HG02884 (cell line): ENCODE data around the gene SLC38A5.
"Not testable (repeated sequence)": the region's sequence is repeated elsewhere in the genome, so short reads cannot be mapped to it uniquely, and the experiment has no call there.

Experiments used
- ATAC-seq: cut with Tn5 transposase; IDR thresholded peaks from one replicate; pipeline ENCODE4 v1.9.1; 2021; ENCODE audit warnings: mild to moderate bottlenecking, moderate library complexity; ENCODE audit not compliant: unreplicated experiment

SLC38A5 gene

GRCh38 chrX:48470833-48471118 is 716 bp upstream of the SLC38A5 start:
- ATAC-seq, result no peak

- peak; percentile 54 for ATAC-seq
Measured at GRCh38 chrX:48468693-48469691, 1.1 kb downstream of the SLC38A5 start.

- ATAC-seq, result peak; percentile 54
Measured at GRCh38 chrX:48468247-48468671, 1.8 kb downstream of the SLC38A5 start.

DNA sequence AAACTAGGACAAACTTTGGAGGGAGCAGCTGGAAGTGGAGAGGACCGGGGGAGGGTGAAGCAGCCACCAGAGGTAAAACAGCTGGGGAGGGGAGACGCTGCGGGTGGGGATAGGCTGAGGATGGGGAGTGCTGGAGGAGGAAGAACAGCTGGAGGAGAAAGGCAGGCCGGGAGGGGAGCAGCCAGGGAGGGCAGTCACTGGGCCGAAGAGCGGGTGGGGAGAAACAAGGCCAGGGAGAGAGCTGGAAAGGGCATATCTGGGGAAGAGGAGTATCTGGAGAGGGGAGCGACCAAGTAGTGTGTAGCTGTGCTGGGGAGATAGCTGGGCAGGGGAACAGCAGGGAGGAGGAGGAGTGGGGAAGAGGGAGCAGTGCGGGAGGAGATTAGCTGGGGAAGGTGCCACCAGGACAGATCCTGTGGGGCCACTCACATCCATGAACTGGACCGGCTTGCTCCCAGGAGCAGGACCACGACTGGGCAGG is 2.7 kb downstream of the SLC38A5 start:
- no peak for ATAC-seq

GRCh38 chrX:48466696-48467095 is 3.4 kb downstream of the SLC38A5 start:
- no peak for ATAC-seq

DNA sequence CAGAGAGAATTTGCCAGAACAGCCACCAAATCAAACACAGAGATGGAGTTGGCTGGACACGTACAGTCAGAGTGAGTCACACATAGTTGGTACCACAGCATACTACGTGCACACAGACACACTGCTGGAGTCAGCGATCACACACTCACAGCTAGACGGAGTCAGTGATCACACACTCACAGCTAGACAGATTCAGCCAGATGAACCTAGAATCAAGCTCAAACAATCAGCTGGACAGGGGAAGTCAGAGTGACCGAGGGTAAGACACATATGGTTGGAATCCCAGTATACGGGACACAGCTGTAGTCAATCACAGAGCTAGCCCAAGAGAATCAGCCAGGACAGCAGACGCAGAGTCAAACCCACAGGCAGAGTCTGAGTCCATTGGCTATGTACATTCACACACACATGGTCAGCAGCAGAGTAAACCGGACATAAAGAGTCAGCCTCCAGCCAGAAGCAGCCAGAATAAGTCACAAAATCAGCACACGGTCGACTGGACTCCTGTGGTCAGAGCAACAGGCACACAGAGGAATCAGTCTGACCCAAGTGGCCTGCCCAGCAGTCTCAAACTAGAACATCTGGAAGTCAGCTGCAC is 4.6 kb downstream of the SLC38A5 start:
- no peak for ATAC-seq

GRCh38 chrX:48461830-48462229 is 8.2 kb downstream of the SLC38A5 start:
- ATAC-seq, result no peak

DNA sequence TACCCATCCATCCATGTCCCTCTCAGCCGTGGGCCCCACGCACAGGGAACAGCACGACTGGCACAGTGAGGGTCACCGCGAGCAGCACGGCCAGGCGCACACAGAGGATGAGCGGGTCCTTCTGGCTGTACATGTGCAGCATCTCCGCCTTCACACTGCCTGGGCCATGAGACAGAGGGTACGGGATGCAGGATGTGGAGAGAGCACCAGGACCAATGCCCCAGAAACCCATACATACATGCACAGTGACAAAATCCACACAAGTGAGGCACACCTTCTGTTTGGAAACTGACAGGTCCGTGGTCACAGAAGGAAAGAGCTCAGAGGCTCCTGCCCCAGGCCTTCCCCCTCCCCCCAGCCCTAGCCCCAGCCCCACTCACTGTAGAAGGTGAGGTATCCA is 9.5 kb downstream of the SLC38A5 start:
- no peak for ATAC-seq

DNA sequence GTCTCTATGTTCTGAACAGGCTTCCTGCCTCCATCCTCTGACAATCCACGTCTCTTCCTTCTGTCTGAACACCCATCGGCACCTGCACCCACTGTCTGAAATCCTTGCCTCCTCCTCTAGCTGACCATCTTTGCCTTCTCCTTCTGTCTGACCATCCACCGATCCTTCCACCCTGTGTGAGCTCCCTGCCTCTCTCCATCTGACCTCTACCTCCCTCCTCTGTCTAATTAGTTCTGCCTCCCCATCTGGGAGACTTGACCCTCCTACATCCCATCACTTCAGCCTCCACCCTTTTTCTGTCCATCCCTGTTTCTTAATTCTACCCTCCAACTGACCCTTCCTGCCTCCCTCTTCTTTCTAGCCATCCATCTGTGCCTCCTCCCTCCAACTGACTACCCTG is 10.0 kb downstream of the SLC38A5 start:
- ATAC-seq, result no peak

DNA sequence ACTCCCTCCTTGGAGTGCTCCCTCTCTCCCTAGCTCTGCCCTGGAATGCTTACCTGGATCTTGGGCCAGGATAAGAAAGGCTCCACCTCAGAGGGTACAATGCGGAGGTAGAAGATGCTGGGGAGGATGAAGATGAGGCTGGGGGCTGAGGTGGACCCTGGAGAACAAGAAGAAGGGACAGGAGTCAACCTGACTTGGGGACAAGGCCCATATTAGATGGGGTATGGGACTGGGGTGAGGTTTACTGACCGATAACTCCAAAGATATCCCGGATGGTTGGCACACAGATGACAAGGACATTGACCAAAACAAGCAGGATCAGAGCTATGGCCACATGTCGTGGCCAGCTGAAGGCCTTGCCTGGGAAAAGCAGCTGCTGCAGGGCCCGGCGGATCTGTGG is 10.6 kb downstream of the SLC38A5 start:
- no peak for ATAC-seq

- no peak for ATAC-seq
Measured at GRCh38 chrX:48458711-48459110, 11.3 kb downstream of the SLC38A5 start.

- ATAC-seq, result no peak
Measured at GRCh38 chrX:48456628-48457331, 13.3 kb downstream of the SLC38A5 start.

GRCh38 chrX:48451708-48452107 is 18.4 kb downstream of the SLC38A5 start:
- no peak for ATAC-seq

- ATAC-seq, result no peak
Measured at GRCh38 chrX:48450076-48450475, 20.0 kb downstream of the SLC38A5 start.

GRCh38 chrX:48447201-48447600 is 22.9 kb downstream of the SLC38A5 start:
- ATAC-seq, result not testable (repeated sequence)

- ATAC-seq, result not testable (repeated sequence)
Measured at GRCh38 chrX:48433713-48434112, 36.3 kb downstream of the SLC38A5 start.

- ATAC-seq, result not testable (repeated sequence)
Measured at GRCh38 chrX:48430166-48430565, 39.9 kb downstream of the SLC38A5 start.

DNA sequence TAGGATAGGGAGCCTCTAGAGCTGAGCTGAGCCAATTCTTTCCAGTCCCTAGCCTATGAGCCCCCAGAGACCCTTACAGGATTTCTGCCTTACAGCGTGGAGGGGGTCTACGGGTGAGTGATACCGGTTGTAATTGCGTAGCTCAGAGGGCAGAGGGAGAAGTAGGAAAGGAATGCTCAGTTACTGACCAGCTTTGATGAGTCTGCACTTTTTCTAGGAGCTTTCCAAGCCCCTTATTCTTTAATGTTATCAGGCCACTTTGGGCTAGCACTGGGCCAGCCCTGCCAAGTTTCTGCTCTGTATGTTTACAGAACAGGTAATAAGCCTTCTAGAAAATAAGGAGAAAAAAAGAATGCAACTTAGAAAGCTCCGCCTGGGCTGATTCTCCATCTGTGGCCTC is 40.5 kb downstream of the SLC38A5 start:
- not testable (repeated sequence) for ATAC-seq

GRCh38 chrX:48427027-48427716 is 42.9 kb downstream of the SLC38A5 start:
- not testable (repeated sequence) for ATAC-seq

- ATAC-seq, result not testable (repeated sequence)
Measured at GRCh38 chrX:48411860-48412259, 58.2 kb downstream of the SLC38A5 start, which contains the start of gene SSX4B. Gene SSX4B (minus strand): TSS chrX:48411960. CDS start chrX:48411372, 588 bp downstream.
